Stimulated activated CD4-positive, alpha-beta T cell treated with anti-CD3 and anti-CD28 coated beads, Interleukin-15, amount 100 ng/mL, for 24 hours (primary cell): Measurements from ENCODE around the gene ATG2B.
"Not testable (repeated sequence)": the region's sequence is repeated elsewhere in the genome, so short reads cannot be mapped to it uniquely, and the experiment has no call there.

Source experiments
- DNase-seq: peaks from one replicate; pipeline ENCODE4 v3.0.0-alpha.2; 2020

ATG2B gene

DNA sequence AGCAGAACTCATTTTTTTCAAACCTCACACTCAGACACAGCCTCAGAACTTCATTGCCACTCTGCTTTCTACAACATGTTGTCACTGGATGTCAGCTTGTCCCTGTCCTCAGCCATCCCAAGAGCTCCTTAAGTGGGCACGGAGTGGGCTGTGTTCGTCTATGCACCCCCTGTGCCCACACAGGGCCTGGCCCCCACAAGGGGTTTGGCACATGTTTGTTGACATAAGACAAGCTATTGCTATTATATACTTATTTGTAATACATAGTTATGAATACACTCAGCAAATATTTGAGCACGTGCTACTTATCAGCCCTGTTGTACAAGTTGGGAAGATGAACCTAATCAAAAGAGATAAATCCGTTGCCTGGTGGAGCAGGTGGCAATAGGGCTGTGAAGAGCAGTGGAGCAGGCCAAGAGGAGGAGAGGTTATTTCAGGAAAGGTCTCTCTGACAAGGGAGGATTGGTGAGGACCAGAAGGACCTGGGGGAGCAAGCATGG lies 111.4 kb downstream of the ATG2B start:
- DNase-seq, result no peak

DNA sequence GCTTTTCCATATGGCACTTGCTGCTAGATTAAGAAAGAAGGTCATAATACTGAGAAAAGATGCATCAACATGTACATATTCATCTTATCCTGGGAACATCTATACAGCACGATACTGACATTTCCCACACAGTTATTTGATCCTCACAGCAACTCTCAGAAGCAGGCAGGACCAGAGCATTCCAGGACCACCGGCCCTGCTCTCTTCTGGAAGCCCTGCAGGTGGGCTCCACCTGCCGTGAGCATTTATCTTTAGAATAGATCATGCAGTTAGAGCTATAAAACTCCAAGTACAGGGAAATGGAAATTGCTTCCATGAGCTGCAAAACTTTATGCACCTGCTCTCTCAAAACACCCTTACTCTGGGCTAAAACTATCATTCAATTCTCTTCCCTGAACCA lies 112.7 kb downstream of the ATG2B start:
- DNase-seq, result no peak

DNA sequence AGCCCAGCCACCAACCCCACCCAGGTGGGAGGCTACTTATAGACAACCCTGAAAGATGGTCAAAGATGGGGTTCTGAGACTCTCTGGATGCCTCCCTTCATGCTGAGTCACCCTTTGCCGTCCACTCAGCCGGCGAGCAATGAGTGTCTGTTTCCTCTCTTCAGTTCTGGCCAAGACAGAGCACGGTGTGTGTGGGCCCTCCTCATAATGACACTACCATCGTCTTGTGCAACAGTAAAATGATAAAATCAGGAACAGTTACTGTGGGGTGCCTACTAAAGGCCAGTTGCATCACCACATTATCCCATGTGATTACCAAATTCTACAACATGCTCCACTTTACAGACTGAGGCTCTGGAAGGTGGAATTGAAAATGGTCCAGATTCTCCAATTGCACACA lies 114.1 kb downstream of the ATG2B start:
- DNase-seq, result no peak

DNA sequence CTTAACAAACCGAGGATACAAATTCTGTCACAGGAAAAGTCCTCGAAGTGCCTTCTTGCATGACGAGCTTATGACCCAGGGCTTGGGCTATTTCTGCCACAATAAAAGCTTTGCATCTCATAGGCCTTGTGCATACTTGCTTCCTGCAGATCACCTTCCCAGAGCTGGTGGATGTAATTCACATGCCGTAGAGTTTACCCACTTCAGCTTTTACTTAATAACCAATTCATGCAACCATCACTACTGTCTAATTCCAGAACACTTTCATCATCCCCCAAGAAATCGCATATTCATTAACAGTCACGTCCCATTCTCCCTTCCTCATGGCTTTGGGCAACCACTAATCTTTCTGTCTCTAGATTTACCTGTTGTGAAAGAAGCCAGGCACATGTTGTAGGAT lies 116.1 kb downstream of the ATG2B start:
- no peak for DNase-seq

DNA sequence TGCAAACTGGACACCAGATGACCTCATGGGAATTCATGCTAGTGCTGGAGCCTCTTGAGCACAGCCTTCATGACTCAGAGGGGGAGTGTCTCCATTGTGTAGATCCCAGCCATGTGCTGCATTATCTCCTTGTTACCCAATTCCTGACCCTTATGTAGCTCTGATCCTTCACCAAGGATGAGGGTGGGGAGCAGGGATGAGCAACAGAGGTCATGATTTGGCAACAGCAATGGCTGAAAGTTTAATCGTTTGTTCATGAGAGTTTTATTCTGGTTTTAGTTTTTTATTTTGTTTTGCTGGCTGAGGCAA lies 116.6 kb downstream of the ATG2B start:
- DNase-seq, result no peak

DNA sequence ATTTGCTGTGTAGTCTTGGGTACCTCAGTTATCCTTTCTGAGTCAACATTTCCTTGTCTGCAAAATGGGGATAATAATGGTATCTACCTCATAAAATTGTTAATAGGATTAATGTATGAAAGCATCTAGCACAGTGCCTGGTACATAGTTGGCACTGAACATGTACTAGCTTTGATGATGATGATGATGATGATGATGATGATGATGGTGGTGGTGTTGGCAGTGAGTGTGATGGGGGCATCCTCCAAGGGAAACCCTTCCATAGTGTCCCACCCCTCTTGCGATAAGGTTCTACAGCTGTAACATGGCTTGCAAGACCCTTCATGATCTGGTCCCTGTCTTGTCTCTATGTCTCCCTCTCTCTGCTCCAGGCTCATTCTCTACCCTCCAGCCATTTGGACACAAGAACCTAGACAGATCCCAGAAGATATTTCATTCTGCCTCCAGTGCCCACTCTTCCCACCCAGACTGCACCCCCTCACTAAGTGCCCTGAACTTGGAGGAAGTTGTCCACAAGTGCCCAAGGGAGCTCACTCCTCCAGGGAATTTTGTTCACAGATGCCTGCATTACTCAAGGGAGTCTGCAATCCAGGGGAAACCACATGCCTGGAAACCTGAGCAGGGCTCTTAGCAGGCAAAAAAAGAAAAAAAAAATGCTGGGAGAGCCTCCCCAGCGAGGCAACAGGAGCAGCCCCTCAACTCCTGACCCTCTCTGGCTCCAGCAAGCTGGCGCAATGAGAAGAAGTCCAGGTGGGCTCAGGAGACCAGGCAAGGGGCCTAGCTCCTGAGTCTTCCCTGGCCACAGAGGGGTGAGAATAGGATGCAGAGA lies 117.2 kb downstream of the ATG2B start:
- DNase-seq, result no peak

DNA sequence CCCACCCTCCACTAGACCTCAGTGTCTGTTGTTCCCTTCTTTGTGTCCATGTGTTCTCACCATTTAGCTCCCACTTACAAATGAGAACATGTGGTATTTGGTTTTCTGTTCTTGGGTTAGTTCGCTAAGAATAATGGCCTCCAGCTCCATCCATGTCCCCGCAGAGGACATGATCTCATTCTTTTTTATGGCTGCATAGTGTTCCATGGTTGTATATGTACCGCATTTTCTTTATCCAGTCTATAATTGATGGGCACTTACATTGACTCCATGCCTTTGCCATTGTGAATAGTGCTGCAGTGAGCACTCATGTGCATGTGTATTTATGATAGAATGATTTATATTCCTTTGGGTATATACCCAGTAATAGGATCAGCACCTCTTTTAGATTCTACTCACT lies 118.1 kb downstream of the ATG2B start:
- not testable (repeated sequence) for DNase-seq

DNA sequence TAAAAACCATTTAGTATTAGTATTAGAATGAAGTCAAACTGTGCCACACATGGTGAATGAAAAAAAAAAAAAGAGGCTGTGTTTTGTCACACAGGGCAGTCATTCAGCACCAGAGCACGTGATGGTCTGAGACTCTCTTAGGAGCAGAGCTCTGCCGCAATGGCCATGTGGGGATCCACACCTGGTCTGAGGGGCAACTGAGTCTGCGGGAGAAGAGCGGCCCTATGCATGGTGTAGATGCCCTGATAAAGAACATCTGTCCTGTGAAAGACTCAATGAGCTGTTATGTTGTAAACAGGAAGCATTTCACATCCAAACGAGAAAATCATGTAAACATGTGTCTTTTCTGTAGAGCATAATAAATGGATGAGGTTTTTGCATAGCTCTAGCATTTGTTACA lies 119.4 kb downstream of the ATG2B start:
- no peak for DNase-seq

DNA sequence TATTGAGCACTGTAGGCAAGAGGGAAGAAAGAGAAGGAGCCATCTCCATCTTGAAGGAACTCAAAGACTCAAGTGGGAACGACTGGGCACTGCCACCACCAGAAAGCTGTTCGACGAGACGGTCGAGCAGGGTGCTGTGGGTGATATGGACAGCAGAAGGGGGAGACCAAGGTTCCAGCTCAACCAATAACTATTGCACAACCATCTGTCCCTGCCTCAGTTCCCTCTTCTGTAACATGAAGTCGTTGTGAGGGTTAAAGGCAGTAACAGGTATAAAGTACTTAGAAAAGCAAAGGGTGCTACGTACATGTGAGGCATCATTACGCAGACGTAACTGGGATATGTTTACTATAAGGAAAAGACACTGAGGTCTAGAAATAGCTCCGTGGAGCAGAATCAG lies 121.0 kb downstream of the ATG2B start:
- DNase-seq, result no peak

DNA sequence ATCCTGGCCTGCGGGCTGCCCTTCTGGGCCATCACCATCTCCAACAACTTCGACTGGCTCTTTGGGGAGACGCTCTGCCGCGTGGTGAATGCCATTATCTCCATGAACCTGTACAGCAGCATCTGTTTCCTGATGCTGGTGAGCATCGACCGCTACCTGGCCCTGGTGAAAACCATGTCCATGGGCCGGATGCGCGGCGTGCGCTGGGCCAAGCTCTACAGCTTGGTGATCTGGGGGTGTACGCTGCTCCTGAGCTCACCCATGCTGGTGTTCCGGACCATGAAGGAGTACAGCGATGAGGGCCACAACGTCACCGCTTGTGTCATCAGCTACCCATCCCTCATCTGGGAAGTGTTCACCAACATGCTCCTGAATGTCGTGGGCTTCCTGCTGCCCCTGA lies 122.5 kb downstream of the ATG2B start:
- DNase-seq, result no peak

DNA sequence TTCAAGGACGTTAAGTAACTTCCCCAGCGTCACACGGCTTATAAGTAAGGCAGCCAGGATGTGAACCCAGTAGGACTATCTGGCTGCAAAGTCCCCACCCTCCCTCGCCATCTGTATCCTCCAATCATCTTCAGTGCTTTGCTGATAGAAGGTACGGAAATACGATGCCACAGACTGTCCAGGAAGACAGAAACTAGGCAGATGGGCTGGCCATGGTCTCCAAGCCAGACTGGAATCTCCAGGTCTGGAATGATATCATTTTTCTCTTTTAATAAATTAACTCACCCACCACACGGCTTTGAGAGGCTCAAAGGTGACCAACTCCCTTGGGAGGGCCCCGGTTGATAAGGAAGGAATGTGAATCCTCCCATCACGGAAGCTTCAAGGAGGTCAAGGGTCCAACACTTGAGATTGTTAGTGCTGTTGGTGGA lies 123.4 kb downstream of the ATG2B start:
- no peak for DNase-seq

DNA sequence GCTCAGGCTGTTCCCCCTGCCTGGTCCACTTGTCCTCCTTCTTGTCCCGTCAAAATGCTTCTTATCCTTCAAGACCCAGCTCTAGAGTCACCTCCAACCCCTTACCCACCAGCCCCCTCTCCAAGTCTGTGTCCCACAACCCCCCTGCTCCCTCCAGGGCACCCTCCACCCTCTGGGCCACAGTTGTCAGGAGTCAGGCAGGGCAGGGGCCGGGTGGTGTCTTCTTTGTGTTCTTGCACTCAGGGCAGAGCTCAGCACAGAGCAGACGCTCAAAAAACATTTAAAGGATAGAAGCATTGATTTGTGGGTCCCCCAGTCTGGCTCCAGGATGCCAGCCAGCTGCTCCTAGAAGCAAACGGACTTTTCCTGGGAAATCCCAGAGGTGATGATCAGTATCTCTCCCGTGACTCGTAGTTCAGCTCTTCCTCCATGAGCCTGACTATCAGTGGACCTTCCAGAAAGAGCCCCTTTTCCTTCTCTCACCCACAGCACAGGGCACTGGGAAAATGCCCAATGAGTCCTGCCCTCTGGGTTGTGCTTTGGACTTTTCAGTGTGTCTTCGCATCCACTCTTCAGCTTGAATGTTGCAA lies 124.4 kb downstream of the ATG2B start:
- DNase-seq, result no peak

DNA sequence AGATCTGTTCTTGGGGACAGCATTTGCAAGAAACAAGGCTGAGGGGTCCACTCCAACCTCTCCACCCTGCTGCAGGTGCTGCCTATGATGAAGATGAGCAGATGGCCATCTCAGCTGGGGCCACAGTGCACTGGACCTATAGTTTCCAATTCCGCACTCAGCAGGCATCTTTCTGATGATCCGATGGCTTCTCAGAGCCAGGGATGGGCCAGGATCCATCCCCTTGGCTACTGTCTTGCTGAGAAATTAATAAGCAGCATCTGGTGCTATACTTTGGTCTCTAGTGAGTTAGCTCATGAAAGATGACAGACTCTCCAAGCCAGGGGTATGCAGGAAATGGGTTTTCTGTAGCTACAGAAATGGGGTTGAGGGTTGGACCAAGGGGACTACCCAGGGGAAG lies 125.5 kb downstream of the ATG2B start:
- DNase-seq, result no peak

DNA sequence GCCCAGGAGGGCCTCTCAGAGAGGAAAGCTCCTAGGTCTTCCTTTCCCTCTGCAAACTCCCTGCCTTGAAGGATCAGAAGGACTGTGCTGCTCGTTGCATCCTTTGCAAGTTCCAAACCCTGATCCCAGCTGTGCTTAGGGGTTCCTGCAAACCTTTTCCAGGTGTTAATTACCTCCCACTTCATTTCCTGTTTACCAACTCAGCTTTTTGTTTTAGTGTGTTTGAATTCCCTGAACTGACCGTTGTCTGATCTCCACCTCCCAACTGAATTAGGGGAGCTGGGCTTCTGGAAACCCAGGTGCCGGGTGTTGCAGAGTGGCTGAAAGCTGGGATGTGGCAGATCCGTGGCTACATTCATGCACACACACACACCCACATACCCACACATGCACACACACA lies 127.7 kb downstream of the ATG2B start:
- DNase-seq, result no peak

DNA sequence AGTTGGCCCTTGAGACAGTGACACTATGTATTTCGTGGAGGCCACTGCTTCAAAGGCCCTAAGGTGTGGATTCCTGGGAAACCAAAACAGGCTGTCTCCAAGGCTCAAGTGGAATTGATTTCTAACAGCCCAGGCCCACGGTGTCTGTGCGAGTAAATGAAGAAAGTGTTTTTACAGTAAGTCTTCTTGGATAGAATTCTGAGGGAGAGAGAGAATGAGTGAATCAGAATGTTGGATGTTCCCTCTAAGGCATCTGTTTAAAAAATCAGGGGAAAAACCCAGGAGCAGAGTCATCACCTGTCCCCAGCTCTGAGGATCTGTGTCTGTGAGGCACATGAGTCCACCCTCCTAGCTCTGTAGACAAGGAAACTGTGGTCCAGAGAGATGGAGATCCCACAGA lies 129.5 kb downstream of the ATG2B start:
- DNase-seq, result no peak

DNA sequence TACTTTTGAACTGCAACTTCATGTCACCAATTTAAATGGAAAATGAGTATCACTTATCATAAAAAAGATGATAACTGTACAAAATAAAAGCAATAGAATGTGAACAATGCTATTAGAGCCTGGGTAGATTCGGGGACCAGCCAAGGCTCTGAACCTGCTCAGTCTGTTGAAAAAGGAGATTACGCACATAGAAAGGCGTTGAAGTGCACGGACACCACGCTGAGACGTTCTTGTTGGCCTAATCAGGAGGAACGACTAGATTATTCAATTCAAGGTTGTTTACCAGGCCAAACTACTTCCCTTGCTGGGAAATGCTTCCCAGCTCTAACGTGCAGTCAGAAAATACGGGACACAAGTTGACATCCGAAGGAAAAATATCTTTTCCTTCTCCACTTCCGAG lies 130.6 kb downstream of the ATG2B start:
- no peak for DNase-seq

DNA sequence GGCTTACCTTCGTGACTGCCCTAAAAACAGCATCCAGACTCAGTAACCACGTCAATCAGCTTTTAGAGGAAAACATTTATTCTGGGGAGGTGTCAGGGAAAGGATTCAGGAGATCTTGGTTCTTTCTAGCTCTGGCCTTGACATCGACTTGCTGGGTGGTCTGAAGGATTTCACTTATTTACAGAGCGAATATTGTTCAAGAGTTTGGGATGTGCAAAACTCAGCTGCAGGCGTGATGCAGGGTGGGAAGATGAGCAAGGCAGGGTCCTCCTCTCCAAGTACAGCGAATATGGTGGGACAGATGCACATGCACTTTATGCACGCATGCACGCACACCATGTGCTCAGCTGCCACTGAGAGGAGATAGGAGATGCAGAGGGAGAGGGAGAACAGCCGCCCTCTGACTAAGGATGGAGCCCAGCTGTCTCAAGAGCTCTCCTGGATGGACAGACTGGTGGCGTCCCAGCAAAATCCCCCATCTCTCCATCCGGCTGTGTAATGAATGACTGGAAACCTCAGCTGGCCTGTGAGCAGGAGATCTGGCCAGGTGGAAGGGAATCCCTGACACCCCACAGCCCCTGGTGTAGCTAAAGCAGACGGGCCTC lies 131.5 kb downstream of the ATG2B start:
- DNase-seq, result no peak

DNA sequence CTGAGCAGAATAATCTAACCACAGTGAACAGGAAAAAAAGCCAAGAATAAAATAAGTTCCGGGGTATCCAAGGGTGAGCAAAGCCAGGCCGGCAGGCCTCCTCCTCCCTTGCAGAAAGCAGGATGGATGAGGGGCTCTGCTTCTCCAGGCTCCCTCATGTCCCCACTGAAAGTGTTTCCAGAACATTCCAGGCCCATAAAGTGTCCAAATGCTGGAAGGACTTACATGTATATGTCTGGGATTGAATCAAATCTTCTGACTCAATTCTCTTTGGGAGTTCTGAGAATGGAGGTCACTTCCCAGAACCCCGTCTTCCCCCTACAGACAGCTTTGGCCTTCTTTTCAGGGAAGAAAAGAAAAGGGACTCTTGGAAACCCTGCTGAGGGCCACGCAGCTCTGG lies 132.1 kb downstream of the ATG2B start:
- DNase-seq, result no peak

DNA sequence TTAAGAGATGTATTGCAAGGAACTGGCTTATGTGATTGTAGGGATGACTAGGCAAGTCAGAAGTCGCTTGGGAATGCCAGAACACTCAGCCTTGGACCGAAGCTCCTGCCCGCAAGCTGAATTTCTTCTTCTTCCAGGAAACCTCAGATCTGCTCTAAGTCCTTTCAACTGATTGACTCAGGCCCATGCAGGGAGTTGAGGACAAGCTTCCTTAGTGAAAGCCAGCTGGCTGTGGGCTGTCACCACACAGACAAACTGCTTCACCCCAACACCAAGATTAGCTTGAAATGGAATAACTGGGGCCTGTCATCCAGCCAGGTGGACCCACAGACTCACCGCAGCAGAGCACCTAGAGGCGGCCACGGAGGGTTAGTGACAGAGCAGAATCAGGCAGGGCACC lies 133.8 kb downstream of the ATG2B start:
- no peak for DNase-seq
